Measurements from ENCODE around the gene WNK3. TPM values are rescaled to one million over a fixed set of nuclear protein-coding genes. Genes with fewer than 3 reads are reported as not detected.

The WNK3 gene
- polyA plus RNA-seq, 2 of the 4 experiments (the other 2 are of a cell fraction): 0.08 TPM; not detected in 1

GRCh38 chrX:54172455-54172854 is 185.4 kb downstream of the WNK3 start:
- POLR2A ChIA-PET: no interaction called here
- no peak for TF ChIP-seq MAX (IDR thresholded peaks at IDR 0.05)
- TF ChIP-seq EHF (CRISPR knock-in tag; IDR thresholded peaks at IDR 0.05): no peak
- TF ChIP-seq RNF2 (IDR thresholded peaks at IDR 0.05; ENCODE audit: borderline replicate concordance, low read depth): no peak
- no peak for FAIRE-seq

GRCh38 chrX:54171527-54172250 is 186.2 kb downstream of the WNK3 start:
- ATAC-seq (no peak), DNase-seq (ENCODE audit: low read depth in 1 of 2, low spot score in 1 of 2) (no peak), FAIRE-seq (peak; percentile 79)
- CTCF ChIA-PET: no interaction called here
- POLR2A ChIA-PET: no interaction called here
- TF ChIP-seq MYC (IDR thresholded peaks at IDR 0.05; ENCODE audit: borderline replicate concordance, low read length): no peak
- TF ChIP-seq PHF8 (IDR thresholded peaks at IDR 0.05; ENCODE audit: borderline replicate concordance, low read depth): no peak
- no peak for TF ChIP-seq TFCP2L1 (CRISPR knock-in tag; IDR thresholded peaks at IDR 0.05)
- no peak for TF ChIP-seq HOXB5 (CRISPR knock-in tag; IDR thresholded peaks at IDR 0.05)
- TF ChIP-seq ELK1 (IDR thresholded peaks at IDR 0.05; ENCODE audit: low read depth, low read length): no peak
- no peak for TF ChIP-seq HOXA7 (CRISPR knock-in tag; IDR thresholded peaks at IDR 0.05)
- no peak for TF ChIP-seq EP300 (IDR thresholded peaks at IDR 0.05)
- TF ChIP-seq CHD2 (IDR thresholded peaks at IDR 0.05; ENCODE audit: low read length, partially characterized antibody): no peak
- no peak for TF ChIP-seq SREBF2 (IDR thresholded peaks at IDR 0.05)
- TF ChIP-seq RAD21 (conservative IDR thresholded peaks at IDR 0.05 in 1 of 2, IDR thresholded peaks at IDR 0.05 in 1 of 2): no peak
- no peak for TF ChIP-seq NPAS2 (CRISPR knock-in tag; IDR thresholded peaks at IDR 0.05; ENCODE audit: borderline replicate concordance)
- no peak for TF ChIP-seq ZC3H11A (IDR thresholded peaks at IDR 0.05)
- no peak for TF ChIP-seq SMC3 (IDR thresholded peaks at IDR 0.05)
- no peaks in the 10 kb centered on the region for H3K4me1 ChIP-seq
- no peaks in the 10 kb centered on the region for H3K9me3 ChIP-seq
- no peak overlapping the region for H3K4me2 ChIP-seq
- H3K4me3 ChIP-seq: no peak overlapping the region
- no peak overlapping the region for H3K27ac ChIP-seq
- 92% methylated on average over 4 of the region's 4 CpGs for WGBS (ENCODE audit: missing lambda C conversion rate)

More at GRCh38 chrX:54172455-54172854, 185.4 kb downstream of the WNK3 start:
- CTCF ChIA-PET: no interaction called here
- H3K4me3 ChIP-seq: no peak overlapping the region
- ATAC-seq (no peak), DNase-seq (ENCODE audit: low read depth in 1 of 2, low spot score in 1 of 2) (no peak)
- H3K4me2 ChIP-seq: no peak overlapping the region
- H3K9me3 ChIP-seq: no peaks in the 10 kb centered on the region
- 85% methylated on average over 3 of the region's 3 CpGs for WGBS (ENCODE audit: missing lambda C conversion rate)
- no peak overlapping the region for H3K27ac ChIP-seq
- H3K4me1 ChIP-seq: peaks cover 4% of the 10 kb centered on the region; the same call in 1 of the 3 replicates

- Histone ChIP-seq H3K4me2 (no peak overlapping the region), H3K4me3 (no peak overlapping the region), H3K27ac (no peak overlapping the region), H3K4me1 (no peaks in the 10 kb centered on the region), H3K9me3 (no peaks in the 10 kb centered on the region)
- no peak for FAIRE-seq
- no peak for DNase-seq (ENCODE audit: low read depth in 1 of 2, low spot score in 1 of 2)
- no peak for ATAC-seq
- CTCF ChIA-PET: no interaction called here
- POLR2A ChIA-PET: interaction anchor here (0.6 kb wide), 1 partner anchor 12 kb away, joined by 4 read pairs; the partner anchor contains the start of gene FAM120C
- TF ChIP-seq POLR2A (IDR thresholded peaks at IDR 0.05; ENCODE audit: low read length) (no peak), ATOH8 (CRISPR knock-in tag; IDR thresholded peaks at IDR 0.05; ENCODE audit: low read depth) (no peak), FOSB (CRISPR knock-in tag; IDR thresholded peaks at IDR 0.05) (no peak), RCOR1 (IDR thresholded peaks at IDR 0.05; ENCODE audit: low read depth, low read length) (no peak), HOXB5 (CRISPR knock-in tag; IDR thresholded peaks at IDR 0.05) (no peak), HOXA7 (CRISPR knock-in tag; IDR thresholded peaks at IDR 0.05) (no peak), GATA3 (IDR thresholded peaks at IDR 0.05; ENCODE audit: borderline replicate concordance) (no peak), FOXS1 (CRISPR knock-in tag; IDR thresholded peaks at IDR 0.05) (no peak), TFCP2L1 (CRISPR knock-in tag; IDR thresholded peaks at IDR 0.05) (no peak), EHF (CRISPR knock-in tag; IDR thresholded peaks at IDR 0.05) (no peak), CTCF (IDR thresholded peaks at IDR 0.05) (no peak), POLR2AphosphoS2 (conservative IDR thresholded peaks at IDR 0.05; ENCODE audit: low read length) (no peak), CBX2 (IDR thresholded peaks at IDR 0.05; ENCODE audit: borderline replicate concordance, low read depth) (no peak), KDM5A (IDR thresholded peaks at IDR 0.05) (no peak), MAX (IDR thresholded peaks at IDR 0.05) (no peak)
Observed at GRCh38 chrX:54171091-54171490, 186.8 kb downstream of the WNK3 start.

All from A549 (cell line).